ENCODE results near the gene CA7.

GRCh38 chr16:66902648-66903543, 58.7 kb downstream of the CA7 start:
- no peak for TF ChIP-seq POLR2AphosphoS5 (IDR thresholded peaks at IDR 0.05; ENCODE audit: borderline replicate concordance, low read depth, low read length)
- no peak for TF ChIP-seq EZH2 (IDR thresholded peaks at IDR 0.05)
- TF ChIP-seq FOXP2 (optimal IDR thresholded peaks at IDR 0.05; ENCODE audit: control extremely low read depth, extremely low read length, insufficient read depth), result no peak

All from SK-N-MC (cell line).